MCF 10A (cell line): ENCODE results near the gene NAPB. TPM values are rescaled to one million over a fixed set of nuclear protein-coding genes. Genes with fewer than 3 reads are reported as not detected.

Source experiments
- BruUV-seq: library from RNA; stranded (reverse); fragments of 400-500 nt; replicated peaks from 2 replicates; lab custom pipeline; 2021; lab: Mats Ljungman, UMichigan
- CTCF ChIA-PET: fragments of 300-600 bp; sonication (Branson Sonifier 250); formaldehyde crosslinking; extraction: SDS; loops from one replicate; lab custom pipeline; 2021; ENCODE audit warnings: antibody characterized with exemption, inconsistent platforms; lab: Yijun Ruan, JAX
- POLR2A ChIA-PET: fragments of 300-600, 350-650 bp; sonication (Branson Sonifier 250); formaldehyde crosslinking; extraction: SDS; loops from one replicate; lab custom pipeline; 2020; ENCODE audit warnings: antibody characterized with exemption, inconsistent platforms; lab: Yijun Ruan, JAX
- DNase-seq: peaks from one replicate; pipeline ENCODE4 v3.0.0-alpha.2; 2018; ENCODE audit not compliant: unreplicated experiment
- H3K27ac Mint-ChIP-seq: one replicate; pipeline ENCODE4 v1.8.0; 2022; ENCODE audit warnings: mild to moderate bottlenecking, low read depth, mixed read lengths; ENCODE audit not compliant: unreplicated experiment
- H3K27me3 Mint-ChIP-seq: one replicate; pipeline ENCODE4 v1.8.0; 2022; ENCODE audit warnings: mixed read lengths; ENCODE audit not compliant: insufficient read depth, unreplicated experiment
- H3K36me3 Mint-ChIP-seq: one replicate; pipeline ENCODE4 v1.8.0; 2022; ENCODE audit warnings: mild to moderate bottlenecking, moderate library complexity, mixed read lengths; ENCODE audit not compliant: insufficient read depth, unreplicated experiment
- H3K4me1 Mint-ChIP-seq: one replicate; pipeline ENCODE4 v1.8.0; 2022; ENCODE audit warnings: mixed read lengths; ENCODE audit not compliant: insufficient read depth, unreplicated experiment
- H3K4me3 Mint-ChIP-seq: one replicate; pipeline ENCODE4 v1.8.0; 2022; ENCODE audit warnings: mild to moderate bottlenecking, moderate library complexity, mixed read lengths; ENCODE audit not compliant: unreplicated experiment
- H3K9me3 Mint-ChIP-seq: one replicate; pipeline ENCODE4 v1.8.0; 2022; ENCODE audit warnings: mixed read lengths; ENCODE audit not compliant: unreplicated experiment
- CTCF ChIP-seq: fragments of 200-600 bp; IDR thresholded peaks from one replicate; pipeline ENCODE4 v1.8.0; 2022; ENCODE audit warnings: antibody characterized with exemption, mild to moderate bottlenecking; ENCODE audit not compliant: unreplicated experiment
- intact Hi-C: fragments of 100-400 bp; cut with micrococcal nuclease; formaldehyde crosslinking; loops from 2 replicates; pipeline ENCODE4 v1.14.1; 2022
- total RNA-seq: library from RNA; stranded (reverse); gene quantifications from 2 replicates; pipeline ENCODE4 v1.2.3, GENCODE V29; 2022

The NAPB gene
- total RNA-seq, 1 experiment from 2014 or later, result 9.6 TPM

GRCh38 chr20:23340524-23340923, 80.8 kb downstream of the NAPB start:
- DNase-seq, result peak; percentile 61
- no TSS peak for BruUV-seq
- intact Hi-C loops, result loop anchor here (1.0 to 10.0 kb wide), 6 partner anchors 106 to 1008 kb away; no protein-coding TSS in a partner anchor
- no peaks in the 10 kb centered on the region for H3K9me3 Mint-ChIP-seq
- no peaks in the 10 kb centered on the region for H3K36me3 Mint-ChIP-seq
- no peak overlapping the region for H3K27ac Mint-ChIP-seq
- no peaks in the 10 kb centered on the region for H3K27me3 Mint-ChIP-seq
- H3K4me1 Mint-ChIP-seq, result no peaks in the 10 kb centered on the region
- CTCF ChIA-PET, result interaction anchor here (0.6 to 10.9 kb wide), 29 partner anchors 10 to 1006 kb away, joined by 3 to 233 read pairs (median 3); partner anchors contain the start of gene NXT1
- no peak overlapping the region for H3K4me3 Mint-ChIP-seq
- POLR2A ChIA-PET, result interaction anchor here (0.8 to 3.4 kb wide), 5 partner anchors 9 to 649 kb away, joined by 3 to 25 read pairs (median 6); partner anchors contain the start of gene NXT1
- TF ChIP-seq CTCF, result peak; percentile 62

- no peak for DNase-seq
- Mint-ChIP-seq H3K9me3 (no peaks in the 10 kb centered on the region), H3K36me3 (no peaks in the 10 kb centered on the region), H3K4me3 (no peak overlapping the region), H3K27ac (no peak overlapping the region), H3K27me3 (no peaks in the 10 kb centered on the region), H3K4me1 (no peaks in the 10 kb centered on the region)
- ChIA-PET POLR2A (interaction anchor here (0.6 to 3.4 kb wide), 7 partner anchors 8 to 648 kb away, joined by 3 to 25 read pairs (median 6); partner anchors contain the start of gene NXT1), CTCF (interaction anchor here (0.6 to 10.9 kb wide), 22 partner anchors 10 to 1001 kb away, joined by 3 to 233 read pairs (median 4); partner anchors contain the start of gene NXT1)
- intact Hi-C loops, result loop anchor here (1.0 to 10.0 kb wide), 6 partner anchors 105 to 1008 kb away; no protein-coding TSS in a partner anchor
- TF ChIP-seq CTCF, result no peak
- BruUV-seq, result no TSS peak
These were observed 81.3 kb downstream of the NAPB start for GRCh38 chr20:23339986-23340385.

GRCh38 chr20:23337312-23337711, 84.0 kb downstream of the NAPB start:
- CTCF ChIA-PET, result interaction anchor here (0.6 to 10.9 kb wide), 7 partner anchors 77 to 999 kb away, joined by 3 to 233 read pairs (median 3); no protein-coding TSS in a partner anchor

More at GRCh38 chr20:23337312-23337711, 84.0 kb downstream of the NAPB start:
- no peaks in the 10 kb centered on the region for H3K4me1 Mint-ChIP-seq
- TF ChIP-seq CTCF, result no peak
- H3K27ac Mint-ChIP-seq, result no peak overlapping the region
- H3K27me3 Mint-ChIP-seq, result no peaks in the 10 kb centered on the region
- H3K36me3 Mint-ChIP-seq, result no peaks in the 10 kb centered on the region
- BruUV-seq, result no TSS peak
- H3K9me3 Mint-ChIP-seq, result no peaks in the 10 kb centered on the region
- no peak for DNase-seq
- POLR2A ChIA-PET, result interaction anchor here (1.5 kb wide), 1 partner anchor 13 kb away, joined by 8 read pairs; the partner anchor contains the start of gene NXT1
- intact Hi-C loops, result no loop called here
- no peak overlapping the region for H3K4me3 Mint-ChIP-seq
